ENCODE measurements around the gene RYR2.
"Not testable (repeated sequence)": the region's sequence is repeated elsewhere in the genome, so short reads cannot be mapped to it uniquely, and the experiment has no call there.

RYR2 gene

DNA sequence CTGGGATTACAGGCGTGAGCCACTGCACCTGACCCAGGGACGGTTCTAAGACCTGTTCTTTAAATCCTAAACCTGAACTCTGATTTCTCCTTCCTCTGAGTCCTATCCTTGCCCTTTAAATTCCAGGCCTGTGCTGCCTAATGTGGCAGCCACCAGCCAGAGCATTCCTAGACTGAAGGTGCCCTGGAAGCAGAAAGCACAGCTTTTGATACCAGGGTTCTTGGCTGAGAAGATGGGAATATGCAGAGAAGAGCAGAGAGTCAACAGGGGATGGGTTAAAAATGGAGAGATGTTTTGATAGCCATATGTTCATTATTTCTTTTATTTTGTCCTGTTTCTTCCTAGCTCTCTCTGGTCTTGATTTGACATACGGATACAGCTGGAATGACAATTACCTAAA, 49.7 kb downstream of the RYR2 start:
- DNase-seq, result no peak

- DNase-seq, result no peak
Observed at GRCh38 chr1:237093691-237094090, 51.7 kb downstream of the RYR2 start.

- DNase-seq, result no peak
Observed at GRCh38 chr1:237098541-237098940, 56.6 kb downstream of the RYR2 start.

DNA sequence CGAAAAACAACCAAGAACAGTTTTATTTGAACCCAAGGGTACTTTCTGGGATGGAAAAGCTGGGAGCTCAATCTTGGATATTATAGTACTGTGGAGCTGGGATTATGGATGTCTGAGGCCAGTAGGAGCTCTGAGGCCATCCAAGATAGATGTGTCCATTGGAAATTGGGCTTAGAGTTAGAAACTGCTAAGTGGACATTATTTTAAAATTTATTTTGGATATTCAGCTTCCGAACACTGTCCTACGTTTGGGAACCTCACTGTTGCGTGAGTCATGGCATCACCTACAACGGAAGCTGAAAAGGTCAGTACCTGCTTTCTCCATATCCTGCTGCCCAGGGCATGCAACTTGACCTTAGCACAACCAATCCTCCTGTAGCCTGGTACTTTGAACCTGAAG, 61.0 kb downstream of the RYR2 start:
- DNase-seq, result no peak

GRCh38 chr1:237104096-237104495, 62.1 kb downstream of the RYR2 start:
- no peak for DNase-seq

- DNase-seq, result no peak
Observed at GRCh38 chr1:237105826-237106225, 63.8 kb downstream of the RYR2 start.

GRCh38 chr1:237108297-237109040, 66.5 kb downstream of the RYR2 start:
- no peak for DNase-seq

- no peak for DNase-seq
Observed at GRCh38 chr1:237111807-237112206, 69.8 kb downstream of the RYR2 start.

GRCh38 chr1:237112663-237113062, 70.7 kb downstream of the RYR2 start:
- no peak for DNase-seq

GRCh38 chr1:237115035-237115434, 73.1 kb downstream of the RYR2 start:
- no peak for DNase-seq

- DNase-seq, result no peak
Observed at GRCh38 chr1:237119091-237119490, 77.1 kb downstream of the RYR2 start.

DNA sequence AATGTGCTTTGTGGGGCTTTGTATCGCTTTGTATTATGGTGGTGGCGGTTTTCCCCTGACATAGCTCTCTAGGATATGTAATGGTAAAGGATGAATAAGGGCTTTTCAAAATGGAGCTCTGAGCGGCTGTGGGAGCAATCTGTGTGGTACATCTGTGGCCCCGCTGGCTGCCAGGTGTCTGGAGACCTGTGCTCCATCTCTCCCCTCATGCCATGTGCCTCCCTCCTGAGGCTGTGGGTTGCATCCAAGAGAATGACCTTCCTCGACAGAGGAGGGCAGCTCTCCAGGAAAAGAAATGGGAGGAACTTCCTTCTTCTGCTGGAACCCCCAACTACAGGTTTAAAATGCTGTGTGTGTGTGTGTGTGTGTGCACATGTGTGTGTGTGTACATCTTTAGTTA, 78.7 kb downstream of the RYR2 start:
- DNase-seq, result no peak

GRCh38 chr1:237124856-237125462, 83.0 kb downstream of the RYR2 start:
- peak in 1 of 2 experiments; percentile 27 for DNase-seq

DNA sequence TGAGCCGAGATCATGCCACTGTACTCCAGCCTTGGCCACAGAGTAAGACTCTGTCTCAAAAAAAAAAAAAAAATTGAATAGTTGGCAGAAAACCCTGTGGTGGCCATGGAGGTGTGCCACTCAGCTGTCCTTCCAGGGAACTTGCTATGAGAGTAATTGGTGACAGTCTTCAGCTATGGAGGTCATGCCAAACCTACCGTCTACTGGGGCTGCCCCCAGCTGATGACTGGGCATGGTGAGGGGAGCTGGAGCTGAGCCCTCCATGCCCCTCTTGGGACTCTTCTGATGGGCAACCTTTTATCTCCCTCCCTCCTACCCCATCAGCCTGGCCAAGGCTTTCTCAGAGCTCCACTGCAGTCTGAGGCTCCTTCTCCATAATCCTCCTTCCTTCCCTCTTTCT, 84.2 kb downstream of the RYR2 start:
- no peak for DNase-seq

- DNase-seq, result not testable (repeated sequence)
Observed at GRCh38 chr1:237127301-237127700, 85.3 kb downstream of the RYR2 start.

GRCh38 chr1:237133921-237134320, 91.9 kb downstream of the RYR2 start:
- DNase-seq, result no peak

- DNase-seq, result no peak
Observed at GRCh38 chr1:237134929-237135328, 92.9 kb downstream of the RYR2 start.

- DNase-seq, result no peak
Observed at GRCh38 chr1:237138551-237138950, 96.6 kb downstream of the RYR2 start.

- DNase-seq, result no peak
Observed at GRCh38 chr1:237139732-237140131, 97.7 kb downstream of the RYR2 start.

GRCh38 chr1:237140986-237141385, 99.0 kb downstream of the RYR2 start:
- DNase-seq, result no peak

GRCh38 chr1:237141502-237141901, 99.5 kb downstream of the RYR2 start:
- DNase-seq, result no peak

- no peak for DNase-seq
Observed at GRCh38 chr1:237145379-237146135, 103.6 kb downstream of the RYR2 start.

DNA sequence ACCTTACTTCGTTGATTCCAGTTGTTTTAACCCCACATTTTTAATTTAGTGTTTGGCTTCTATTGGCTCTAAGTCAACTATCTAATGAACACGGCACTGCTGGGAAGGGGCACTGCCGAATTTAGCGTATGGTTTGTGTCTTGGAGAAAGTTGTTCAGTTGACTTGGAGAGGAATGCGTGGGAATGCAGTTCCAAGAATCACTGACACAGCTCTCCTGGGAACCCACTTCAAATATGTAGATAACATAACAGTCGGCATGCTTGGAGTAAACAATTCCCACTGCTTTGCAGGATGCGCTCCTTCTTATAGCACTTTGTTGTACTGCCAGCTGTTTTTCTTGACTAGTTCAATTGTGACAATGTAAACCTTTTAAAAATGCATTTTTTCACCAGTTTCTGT, 104.3 kb downstream of the RYR2 start:
- no peak for DNase-seq

- DNase-seq, result no peak
Observed at GRCh38 chr1:237149857-237150256, 107.9 kb downstream of the RYR2 start.
